Hepatocyte (in vitro differentiated cells): Measurements from ENCODE around the gene TTC7B.

ENCODE experiments used
- EZH2 ChIP-seq: fragments of 200-600 bp; sonication (generic); IDR thresholded peaks from 2 replicates; pipeline ENCODE4 v1.6.1; 2016; ENCODE audit warnings: antibody characterized with exemption, mild to moderate bottlenecking, borderline replicate concordance
- EZH2phosphoT487 ChIP-seq: fragments of 200-600 bp; sonication (generic); IDR thresholded peaks from one replicate; pipeline ENCODE4 v1.6.1; 2018; ENCODE audit warnings: antibody characterized with exemption, mild to moderate bottlenecking, low read depth, moderate library complexity; ENCODE audit not compliant: unreplicated experiment, severe bottlenecking
- TF ChIP-seq, protein P1 (sequence below): fragments of 200-600 bp; sonication (generic); IDR thresholded peaks from 2 replicates; pipeline ENCODE4 v1.5.1; 2016; ENCODE audit warnings: antibody characterized with exemption, mild to moderate bottlenecking; ENCODE audit not compliant: poor library complexity

DNA sequence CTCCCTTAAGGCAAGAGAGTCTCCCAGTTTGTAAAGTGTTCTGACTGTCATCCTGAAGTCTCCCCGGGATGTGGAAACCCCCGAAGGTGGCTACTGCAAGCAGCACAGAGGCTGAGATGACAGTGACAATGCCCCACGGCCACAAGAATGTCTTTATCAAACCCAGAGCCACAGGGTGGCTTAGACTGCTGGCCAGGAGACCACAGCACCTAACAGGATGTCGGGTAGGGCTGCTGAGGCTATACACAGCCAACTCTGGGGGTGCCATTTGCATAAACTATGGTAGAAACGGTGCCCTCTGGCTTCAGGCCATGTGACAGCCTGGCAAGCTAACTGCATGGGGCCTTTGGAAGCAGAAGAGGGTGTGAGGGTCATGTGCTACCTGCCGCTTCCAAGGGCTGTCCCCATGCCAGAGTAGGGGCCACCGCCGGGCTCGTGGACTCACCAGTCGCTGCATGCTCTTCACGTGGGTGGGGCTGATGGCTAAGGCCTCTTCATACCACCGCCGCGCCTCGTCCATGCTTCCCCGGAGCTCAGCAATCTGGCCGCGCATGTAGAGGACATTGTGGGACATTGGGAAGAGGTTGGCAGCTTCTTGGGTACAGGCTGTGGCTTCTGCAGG is 238.5 kb downstream of the TTC7B start:
- TF ChIP-seq, protein P1, sequence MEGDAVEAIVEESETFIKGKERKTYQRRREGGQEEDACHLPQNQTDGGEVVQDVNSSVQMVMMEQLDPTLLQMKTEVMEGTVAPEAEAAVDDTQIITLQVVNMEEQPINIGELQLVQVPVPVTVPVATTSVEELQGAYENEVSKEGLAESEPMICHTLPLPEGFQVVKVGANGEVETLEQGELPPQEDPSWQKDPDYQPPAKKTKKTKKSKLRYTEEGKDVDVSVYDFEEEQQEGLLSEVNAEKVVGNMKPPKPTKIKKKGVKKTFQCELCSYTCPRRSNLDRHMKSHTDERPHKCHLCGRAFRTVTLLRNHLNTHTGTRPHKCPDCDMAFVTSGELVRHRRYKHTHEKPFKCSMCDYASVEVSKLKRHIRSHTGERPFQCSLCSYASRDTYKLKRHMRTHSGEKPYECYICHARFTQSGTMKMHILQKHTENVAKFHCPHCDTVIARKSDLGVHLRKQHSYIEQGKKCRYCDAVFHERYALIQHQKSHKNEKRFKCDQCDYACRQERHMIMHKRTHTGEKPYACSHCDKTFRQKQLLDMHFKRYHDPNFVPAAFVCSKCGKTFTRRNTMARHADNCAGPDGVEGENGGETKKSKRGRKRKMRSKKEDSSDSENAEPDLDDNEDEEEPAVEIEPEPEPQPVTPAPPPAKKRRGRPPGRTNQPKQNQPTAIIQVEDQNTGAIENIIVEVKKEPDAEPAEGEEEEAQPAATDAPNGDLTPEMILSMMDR: no peak
- TF ChIP-seq EZH2: no peak
- no peak for TF ChIP-seq EZH2phosphoT487
